B cell (primary cell): ENCODE data around the gene CALR. TPM values are rescaled to one million over a fixed set of nuclear protein-coding genes. Genes with fewer than 3 reads are reported as not detected.

ENCODE experiments used
- ATAC-seq: fragments of 200-7000 bp; cut with Tn5 transposase; one replicate; pipeline ENCODE4 v1.10.0; 2021; ENCODE audit warnings: low read depth, mild to moderate bottlenecking, moderate number of reproducible peaks, moderate library complexity
- CTCF ChIA-PET: fragments of 350-600 bp; sonication (Branson Sonifier 250); formaldehyde crosslinking; loops from one replicate; lab custom pipeline; 2021; ENCODE audit warnings: antibody characterized with exemption, inconsistent platforms; lab: Charles Lee
- POLR2A ChIA-PET: fragments of 350-600 bp; sonication (Branson Sonifier 250); formaldehyde crosslinking; loops from one replicate; lab custom pipeline; 2021; ENCODE audit warnings: antibody characterized with exemption; lab: Charles Lee
- DNase-seq: peaks from one replicate; pipeline ENCODE4 v3.0.0; 2013
- H2AFZ ChIP-seq: 2 replicates; pipeline ENCODE4 v1.6.1; 2012; ENCODE audit warnings: mild to moderate bottlenecking, low read depth, low read length; ENCODE audit not compliant: insufficient read depth, poor library complexity, severe bottlenecking
- H3K27ac ChIP-seq, 2 donors: 1 replicate in 1 of 2; 2 replicates in 1 of 2; pipeline ENCODE4 v1.5.1; 2012 to 2013; ENCODE audit warnings: low read length in 2 of 2, mild to moderate bottlenecking in 2 of 2, moderate library complexity in 1 of 2
- H3K27me3 ChIP-seq, 4 experiments: fragments of 200-600 bp in 1 of 4; sonication (generic) in 1 of 4; replicated peaks in 1 of 4; 1 replicate in 2 of 4; 2 replicates in 2 of 4; pipeline versions ENCODE4 v1.6.1 to v1.7.0; 2013 to 2016; ENCODE audit warnings: low read length in 3 of 4, mild to moderate bottlenecking in 2 of 4, mixed read lengths in 1 of 4, moderate library complexity in 1 of 4; ENCODE audit not compliant: insufficient read depth in 4 of 4, control insufficient read depth in 3 of 4; ENCODE audit errors: control extremely low read depth in 1 of 4
- H3K36me3 ChIP-seq, 2 experiments: replicated peaks in 1 of 2; 1 replicate in 1 of 2; 2 replicates in 1 of 2; pipeline versions ENCODE4 v1.6.1 to v1.7.1; 2013; ENCODE audit warnings: low read length in 1 of 2; ENCODE audit not compliant: insufficient read depth in 2 of 2, control insufficient read depth in 1 of 2; ENCODE audit errors: control extremely low read depth in 1 of 2, extremely low read depth in 1 of 2
- H3K4me1 ChIP-seq, 2 donors: fragments of 200-600 bp in 1 of 2; sonication (generic) in 1 of 2; 1 replicate in 1 of 2; 2 replicates in 1 of 2; pipeline versions ENCODE4 v1.5.1 to v1.6.1; 2013 to 2017; ENCODE audit warnings: low read length in 2 of 2; ENCODE audit not compliant: control insufficient read depth in 2 of 2, insufficient read depth in 2 of 2
- H3K4me2 ChIP-seq: replicated peaks from 2 replicates; pipeline ENCODE3; 2012; ENCODE audit warnings: mild to moderate bottlenecking, low read depth, low read length; ENCODE audit not compliant: poor library complexity, severe bottlenecking
- H3K4me3 ChIP-seq, 5 experiments: fragments of 200-600 bp in 1 of 5; sonication (generic) in 1 of 5; 1 replicate in 3 of 5; 2 replicates in 2 of 5; pipeline versions ENCODE4 v1.5.1 to v1.7.0; 2011 to 2016; ENCODE audit warnings: low read length in 4 of 5, mild to moderate bottlenecking in 4 of 5, low read depth in 2 of 5, control low read depth in 1 of 5, moderate library complexity in 1 of 5; ENCODE audit not compliant: insufficient read depth in 1 of 5; ENCODE audit errors: control extremely low read depth in 1 of 5, extremely low read depth in 1 of 5
- H3K79me2 ChIP-seq: fragments of 200-600 bp; sonication (generic); one replicate; pipeline ENCODE4 v1.6.0; 2016; ENCODE audit warnings: low read length; ENCODE audit not compliant: control insufficient read depth, insufficient read depth
- H3K9ac ChIP-seq: fragments of 200-600 bp; sonication (generic); 2 replicates; pipeline ENCODE4 v1.6.1; 2017; ENCODE audit warnings: mild to moderate bottlenecking, low read length, moderate library complexity
- H3K9me3 ChIP-seq, 3 donors: one replicate each; pipeline versions ENCODE4 v1.6.1 to v1.7.1; 2013; ENCODE audit warnings: low read length in 2 of 3; ENCODE audit not compliant: control insufficient read depth in 2 of 3, insufficient read depth in 1 of 3; ENCODE audit errors: control extremely low read depth in 1 of 3
- H4K20me1 ChIP-seq: 2 replicates; pipeline ENCODE4 v1.6.0; 2012; ENCODE audit warnings: mild to moderate bottlenecking, low read length; ENCODE audit not compliant: insufficient read depth, control insufficient read depth, poor library complexity, severe bottlenecking
- H3K27ac Mint-ChIP-seq: one replicate; pipeline ENCODE4 v1.8.0; 2021; ENCODE audit warnings: mixed read lengths
- H3K27me3 Mint-ChIP-seq: one replicate; pipeline ENCODE4 v1.8.0; 2021; ENCODE audit warnings: mixed read lengths
- H3K4me1 Mint-ChIP-seq: one replicate; pipeline ENCODE4 v1.8.0; 2021; ENCODE audit warnings: mixed read lengths
- H3K4me3 Mint-ChIP-seq: one replicate; pipeline ENCODE4 v1.8.0; 2021; ENCODE audit warnings: mixed read lengths
- H3K9me3 Mint-ChIP-seq: one replicate; pipeline ENCODE4 v1.8.0; 2022; ENCODE audit warnings: mixed read lengths; ENCODE audit not compliant: insufficient read depth
- CTCF ChIP-seq: fragments of 200-600 bp; IDR thresholded peaks from one replicate; pipeline ENCODE4 v1.8.0; 2022; ENCODE audit warnings: antibody characterized with exemption, mild to moderate bottlenecking
- EZH2 ChIP-seq: IDR thresholded peaks from 2 replicates; pipeline ENCODE4 v1.6.1; 2012; ENCODE audit warnings: borderline replicate concordance, low read depth, mild to moderate bottlenecking, moderate library complexity, low read length; ENCODE audit not compliant: insufficient read depth, poor library complexity, severe bottlenecking
- WGBS: methylation state at CpG from one replicate; pipeline ENCODE4 v1.1.5; 2013; ENCODE audit warnings: missing lambda C conversion rate; ENCODE audit not compliant: insufficient coverage; 5-methylcytosine and 5-hydroxymethylcytosine counted together
- intact Hi-C: fragments of 100-400 bp; cut with micrococcal nuclease; formaldehyde crosslinking; loops from one replicate; pipeline ENCODE4 v1.10.0; 2022
- polyA plus RNA-seq: library from polyadenylated mRNA; depleted of rRNA; stranded (reverse); fragments of >200 nt; gene quantifications from 2 replicates; pipeline ENCODE4 v1.2.3, GENCODE V29; 2012
- total RNA-seq, 2 donors: library from RNA; stranded (reverse); fragments of 120-200 nt in 1 of 2; gene quantifications; 1 replicate in 1 of 2; 2 replicates in 1 of 2; pipeline versions ENCODE4 v1.2.3 to v1.2.4, GENCODE V29; 2013 to 2022

The CALR gene
- total and polyA plus RNA-seq, 2 donors (not counting 1 experiment from before 2014, with no cell fraction given) = 214 to 385 TPM

GRCh38 chr19:12936582-12936981 is 1.8 kb upstream of the CALR start:
- peak overlapping the region; percentile 52 for H3K27ac Mint-ChIP-seq
- H3K4me1 ChIP-seq = peaks cover 46 to 69% of the 10 kb centered on the region in 2 donors
- H3K4me3 ChIP-seq = no peak overlapping the region
- no peak overlapping the region for H3K9ac ChIP-seq
- H3K4me3 Mint-ChIP-seq = peak overlapping the region; percentile 48
- intact Hi-C loops = no loop called here
- H3K27me3 ChIP-seq = no peaks in the 10 kb centered on the region
- peak overlapping the region; percentile 19 for H2AFZ ChIP-seq
- WGBS = 28% methylated on average over 4 of the region's 7 CpGs
- H4K20me1 ChIP-seq = peaks cover 38% of the 10 kb centered on the region
- H3K27me3 Mint-ChIP-seq = no peaks in the 10 kb centered on the region
- CTCF ChIA-PET = no interaction called here
- no peaks in the 10 kb centered on the region for H3K9me3 Mint-ChIP-seq
- DNase-seq = peak; percentile 43
- ATAC-seq = no peak
- TF ChIP-seq CTCF (no peak), EZH2 (no peak)
- H3K9me3 ChIP-seq = no peaks in the 10 kb centered on the region
- H3K27ac ChIP-seq = no peak overlapping the region
- H3K4me1 Mint-ChIP-seq = peaks cover 61% of the 10 kb centered on the region
- H3K79me2 ChIP-seq = peaks cover 60% of the 10 kb centered on the region
- POLR2A ChIA-PET = interaction anchor here (1.7 kb wide), 1 partner anchor 46 kb away, joined by 9 read pairs; the partner anchor contains the start of gene GCDH
- H3K36me3 ChIP-seq = peaks cover 0 to 21% of the 10 kb centered on the region in 2 experiments
- H3K4me2 ChIP-seq = peak overlapping the region; percentile 21

- Histone ChIP-seq H3K9me3 (no peaks in the 10 kb centered on the region), H2AFZ (peak overlapping the region; percentile 69), H3K27me3 (no peaks in the 10 kb centered on the region), H3K36me3 (peaks cover 0 to 26% of the 10 kb centered on the region in 2 experiments), H3K79me2 (peaks cover 61% of the 10 kb centered on the region), H3K4me2 (peak overlapping the region; percentile 89), H4K20me1 (peaks cover 43% of the 10 kb centered on the region), H3K4me1 (peaks cover 45 to 65% of the 10 kb centered on the region in 2 donors), H3K9ac (peak overlapping the region; percentile 99), H3K27ac (peak overlapping the region; percentile 61 to 71), H3K4me3 (peak overlapping the region; percentile 19 to 95 (median 89))
- intact Hi-C loops = no loop called here
- CTCF ChIA-PET = interaction anchor here (1.1 to 1.4 kb wide), 5 partner anchors 10 to 156 kb away, joined by 3 to 11 read pairs (median 3); no protein-coding TSS in a partner anchor
- ATAC-seq = no peak
- peak; percentile 67 for DNase-seq
- POLR2A ChIA-PET = interaction anchor here (0.6 to 1.7 kb wide), 9 partner anchors 11 to 1013 kb away, joined by 3 to 9 read pairs (median 4); partner anchors contain the start of genes FBXW9, GCDH and SYCE2
- Mint-ChIP-seq H3K27ac (peak overlapping the region; percentile 96), H3K4me3 (peak overlapping the region; percentile 98), H3K9me3 (no peaks in the 10 kb centered on the region), H3K4me1 (peaks cover 61% of the 10 kb centered on the region), H3K27me3 (no peaks in the 10 kb centered on the region)
- TF ChIP-seq EZH2 = no peak
- 6% methylated on average over 12 of the region's 23 CpGs for WGBS
These were observed 1.1 kb upstream of the CALR start for GRCh38 chr19:12937093-12937926.
